ENCODE results near the gene PPEF2.

Gene PPEF2

DNA sequence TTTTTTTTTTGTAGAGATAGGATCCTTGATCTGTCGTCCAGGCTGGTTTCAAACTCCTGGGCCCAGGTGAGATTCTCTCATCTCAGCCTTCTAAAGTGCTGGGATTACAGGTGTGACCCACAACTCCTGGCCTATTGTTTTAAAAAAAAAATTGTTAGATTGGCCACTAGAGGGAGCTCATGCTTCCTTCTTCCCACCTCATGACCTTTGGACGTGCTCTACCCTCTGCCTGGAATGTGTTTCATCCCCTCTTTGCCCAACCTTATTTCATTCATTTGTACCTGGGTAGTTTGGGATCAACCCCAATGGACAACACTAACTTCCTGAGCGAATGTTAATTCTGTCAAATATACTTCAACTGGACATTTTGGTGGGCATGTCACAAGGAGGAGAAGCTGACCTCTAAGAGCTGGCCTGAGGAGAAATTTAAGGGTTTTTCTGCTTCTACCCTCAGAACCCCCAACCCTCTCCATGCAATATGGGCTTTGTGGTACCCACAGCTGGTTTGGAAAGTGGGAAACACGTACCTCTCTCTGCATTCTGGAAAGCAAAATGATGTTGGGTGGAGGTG, 6.4 kb downstream of the PPEF2 start:
- no peak for FAIRE-seq

DNA sequence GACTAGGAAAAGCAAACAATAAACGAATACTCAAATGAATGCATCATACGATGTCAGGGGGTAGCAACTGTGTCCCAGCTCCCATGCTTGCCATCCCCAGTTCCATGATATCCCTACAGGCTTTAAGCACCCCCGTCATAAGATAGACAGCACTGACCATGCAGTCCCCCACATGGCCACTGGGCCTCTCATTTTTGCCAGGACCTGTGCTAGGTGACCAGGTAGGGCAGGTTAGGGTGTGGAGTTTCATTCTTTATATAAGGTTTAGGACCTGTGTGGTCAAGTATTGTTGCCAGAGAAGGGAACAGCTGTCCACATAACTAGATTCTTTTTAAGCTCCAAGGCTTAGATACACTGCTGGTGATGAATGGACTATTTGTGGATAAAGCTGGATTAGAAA, 9.7 kb downstream of the PPEF2 start:
- FAIRE-seq: no peak

DNA sequence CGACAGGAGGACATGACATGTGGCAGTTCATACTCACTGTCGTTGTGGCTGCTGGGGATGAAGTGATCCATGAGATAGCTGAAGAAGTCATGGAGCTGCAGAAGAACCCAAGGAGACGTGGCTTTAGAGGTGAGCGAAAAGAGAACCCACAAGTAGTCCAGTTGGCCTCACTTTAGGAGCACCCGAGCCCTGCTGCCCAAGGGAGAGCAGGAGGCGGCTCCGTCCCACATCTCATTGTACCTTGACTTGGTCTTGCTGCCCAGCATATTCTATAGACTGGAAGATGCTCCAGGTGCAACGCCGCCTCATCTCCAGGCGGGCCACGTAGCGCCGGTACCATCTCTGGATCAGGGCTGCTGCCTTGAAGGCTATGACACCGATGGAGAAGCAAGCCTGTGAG, 10.6 kb downstream of the PPEF2 start:
- FAIRE-seq: no peak

DNA sequence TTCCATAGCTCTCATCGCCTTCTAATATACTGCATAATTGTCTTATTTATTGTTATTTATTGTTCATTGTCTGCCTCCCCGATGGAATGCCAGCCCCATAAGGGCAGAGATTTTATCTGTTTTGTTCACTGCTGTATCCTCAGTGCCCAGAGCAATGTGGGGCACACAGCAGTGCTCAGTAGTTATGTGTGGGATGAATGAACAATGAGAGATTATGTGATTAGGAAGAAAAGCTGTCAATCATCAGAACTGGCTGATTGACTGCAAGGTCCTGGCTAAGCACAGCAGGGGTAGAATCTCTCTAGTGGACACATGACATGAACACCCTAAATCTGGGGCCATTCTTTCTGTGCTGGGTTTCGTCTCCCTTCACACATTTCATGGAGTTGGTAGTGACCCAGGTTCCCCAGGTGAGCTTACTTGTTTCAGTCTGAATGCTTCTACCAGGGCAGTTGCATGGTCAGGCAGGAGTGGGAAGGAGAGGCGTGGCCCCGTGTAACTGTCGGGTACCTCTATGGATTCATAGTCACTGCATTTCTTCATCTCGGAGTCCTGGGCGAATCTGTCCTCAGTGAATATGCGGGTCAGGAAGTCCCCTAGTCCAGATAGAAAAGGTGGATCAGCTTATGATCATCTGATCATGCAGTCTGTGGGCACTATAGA, 12.6 kb downstream of the PPEF2 start:
- no peak for FAIRE-seq

DNA sequence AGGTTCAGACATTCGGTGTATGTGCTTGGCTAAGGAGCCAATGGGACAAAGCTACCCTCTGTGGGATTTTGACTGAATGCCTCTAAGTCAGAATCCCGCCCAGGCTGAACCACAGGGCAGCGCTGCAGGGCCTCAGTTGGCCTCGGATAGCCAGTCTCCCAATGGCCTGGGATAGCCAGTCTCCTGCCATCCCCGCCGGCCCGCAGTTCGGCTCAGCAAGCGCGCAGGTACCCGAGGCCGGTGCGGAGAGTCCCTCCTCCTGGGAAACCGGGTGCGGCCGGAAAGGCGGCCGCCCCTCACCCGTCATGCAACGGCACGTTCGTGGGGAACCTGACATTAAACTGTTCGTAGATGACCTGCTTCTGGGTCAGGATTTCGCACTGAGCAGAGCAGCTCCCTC, 16.1 kb downstream of the PPEF2 start:
- FAIRE-seq: no peak

DNA sequence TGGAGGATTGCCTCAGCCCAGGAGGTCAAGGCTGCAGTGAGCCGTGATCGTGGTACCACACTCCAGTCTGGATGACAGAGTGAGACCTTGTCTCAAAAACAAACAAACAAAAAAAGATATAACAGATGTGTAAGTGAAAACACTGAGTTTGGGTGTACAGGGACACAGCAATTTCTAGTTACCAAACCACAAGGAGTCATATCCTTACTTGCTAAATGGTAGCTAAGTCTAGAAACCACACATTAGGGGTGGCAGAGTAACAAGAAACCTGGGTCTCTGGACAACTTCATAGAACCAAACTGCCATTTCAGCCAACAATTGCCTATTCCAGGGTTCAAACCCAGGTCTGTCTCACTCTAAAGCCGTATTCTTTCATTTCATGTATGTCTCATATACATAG, 20.8 kb downstream of the PPEF2 start:
- no peak for FAIRE-seq

DNA sequence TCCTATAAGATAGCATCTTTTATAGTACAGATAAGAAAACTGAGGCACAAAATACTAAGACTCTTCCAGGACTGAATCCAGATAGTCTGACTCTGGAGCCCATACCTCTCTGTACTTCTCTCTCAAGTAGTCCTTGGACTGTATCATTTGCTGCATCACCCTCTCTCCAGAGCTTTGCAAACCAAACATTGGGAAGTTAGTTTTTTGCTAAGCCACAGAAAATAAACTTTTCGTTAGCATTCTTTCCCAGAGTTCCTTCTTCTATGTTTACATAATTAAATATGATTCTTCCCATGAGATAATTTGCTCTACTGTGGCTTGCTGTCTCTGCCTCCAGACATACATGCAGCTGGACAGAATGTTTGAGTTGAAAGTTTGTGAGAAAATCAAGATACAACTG, 22.0 kb downstream of the PPEF2 start:
- FAIRE-seq: no peak

DNA sequence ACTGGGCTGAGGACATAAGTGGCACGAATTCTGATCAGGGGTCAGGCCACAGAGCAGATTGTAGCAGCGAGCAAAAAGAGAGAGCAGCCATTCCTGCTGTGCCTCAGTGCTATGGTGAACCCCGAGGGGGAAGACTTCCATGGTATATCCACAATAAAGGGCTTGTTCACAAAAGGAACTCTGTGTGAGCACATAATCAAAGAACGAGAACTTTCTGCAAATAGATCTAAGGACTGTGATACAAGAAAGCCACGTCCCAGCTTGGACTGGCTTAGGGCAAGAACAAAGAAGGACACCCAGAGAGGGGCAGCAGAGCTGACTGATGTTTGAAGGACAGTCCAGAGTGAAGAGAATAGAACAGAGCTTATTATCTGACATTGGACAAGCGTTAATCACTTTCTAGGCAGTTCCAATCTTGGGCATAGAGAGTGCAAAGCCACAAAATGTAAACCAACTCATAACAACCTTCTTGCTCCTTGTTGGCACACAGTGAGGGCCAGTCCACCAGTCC, 24.0 kb downstream of the PPEF2 start:
- FAIRE-seq: no peak

DNA sequence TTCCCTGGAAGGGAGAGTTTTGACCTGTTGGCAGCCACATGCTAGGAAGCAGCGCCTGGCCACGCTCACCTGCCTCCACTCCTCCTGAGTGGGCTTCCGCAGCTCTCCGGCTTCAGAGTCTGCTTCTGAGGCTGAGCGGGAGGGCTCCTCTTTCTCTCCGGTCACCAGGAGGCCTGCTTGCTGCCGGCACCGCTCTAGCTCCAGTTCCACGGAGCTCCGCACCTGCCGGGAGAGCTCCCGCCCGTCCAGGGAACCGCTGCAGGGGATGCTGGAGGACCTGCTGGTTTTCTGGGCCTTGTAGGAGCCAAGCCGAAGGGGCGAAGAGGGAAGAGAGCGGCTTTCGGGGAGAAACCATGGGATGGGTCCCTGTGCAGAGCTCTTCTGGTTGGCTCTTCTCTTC, 26.0 kb downstream of the PPEF2 start:
- no peak for FAIRE-seq

DNA sequence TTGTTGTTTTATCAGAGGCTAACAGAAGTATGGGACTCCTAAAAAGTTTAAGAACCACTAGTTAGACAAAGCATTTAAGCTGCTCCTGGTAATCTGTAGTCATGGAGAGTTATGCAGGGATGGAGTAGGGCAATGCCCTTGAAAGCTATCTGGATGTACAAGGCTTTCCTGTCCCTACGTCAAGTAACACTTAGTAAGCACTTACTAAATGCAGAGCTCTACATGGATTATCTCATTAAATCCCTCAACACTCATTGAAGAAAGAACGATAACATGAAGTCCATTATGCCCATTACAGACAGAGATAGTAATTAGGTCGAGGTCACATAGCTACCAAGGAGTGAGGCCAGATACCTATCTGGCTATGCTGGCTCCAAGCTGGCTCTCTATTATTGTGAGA, 33.2 kb downstream of the PPEF2 start:
- FAIRE-seq: no peak

DNA sequence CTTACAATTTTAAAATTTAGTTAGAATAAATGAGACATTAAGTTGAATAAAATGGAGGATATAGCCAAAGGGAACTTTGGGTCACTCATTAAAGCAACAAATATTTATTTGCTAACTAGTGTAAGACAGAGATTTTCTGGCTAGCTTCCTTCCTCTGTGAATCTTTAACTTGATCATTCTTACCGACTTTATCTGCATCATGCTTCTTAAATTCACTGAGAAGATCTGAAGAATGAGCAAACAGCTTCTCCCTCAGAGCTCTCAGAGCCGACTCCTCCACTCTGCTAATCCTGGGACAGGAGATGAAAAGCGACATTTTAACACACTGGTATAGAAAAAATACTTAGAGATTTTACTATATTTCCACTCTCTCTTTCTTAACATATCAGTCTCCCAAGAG, 35.1 kb downstream of the PPEF2 start:
- no peak for FAIRE-seq

DNA sequence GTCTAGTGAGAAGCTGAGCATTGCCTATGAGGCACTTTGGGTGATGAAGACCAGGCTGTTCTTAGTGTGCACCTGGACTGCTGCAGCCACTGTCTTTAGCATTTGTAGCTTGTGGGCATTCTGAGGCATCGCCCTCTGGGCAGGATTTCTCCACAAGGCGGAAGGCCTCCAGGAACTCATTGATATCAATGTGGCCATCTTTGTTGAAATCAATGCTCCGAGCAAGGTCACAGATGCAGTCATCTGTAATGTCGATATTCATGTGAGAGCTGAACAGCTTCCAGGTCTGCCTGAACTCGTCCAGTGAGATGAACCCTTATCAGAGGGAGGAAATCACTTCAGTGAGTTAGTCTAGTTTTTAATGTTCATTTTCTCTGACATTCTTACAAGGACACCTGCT, 41.6 kb downstream of the PPEF2 start:
- no peak for FAIRE-seq

DNA sequence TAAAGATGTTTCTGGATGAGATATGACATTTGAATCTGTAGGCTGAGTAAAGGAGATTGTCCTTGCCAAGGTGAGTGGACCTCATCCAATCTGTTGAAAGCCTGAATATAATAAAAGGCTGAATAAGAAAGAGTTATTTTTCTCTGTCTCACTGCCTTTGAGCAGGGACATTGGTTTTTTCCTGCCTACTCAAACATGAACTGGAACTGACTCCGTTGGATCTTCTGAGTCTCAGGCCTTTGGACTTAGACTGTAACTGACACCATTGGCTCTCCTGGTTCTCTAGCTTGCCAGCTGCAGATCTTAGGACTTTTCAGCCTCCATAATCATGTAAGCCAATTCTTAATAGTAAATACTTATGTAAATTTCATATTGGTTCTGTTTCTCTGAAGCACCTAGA, 43.5 kb downstream of the PPEF2 start:
- FAIRE-seq: no peak

DNA sequence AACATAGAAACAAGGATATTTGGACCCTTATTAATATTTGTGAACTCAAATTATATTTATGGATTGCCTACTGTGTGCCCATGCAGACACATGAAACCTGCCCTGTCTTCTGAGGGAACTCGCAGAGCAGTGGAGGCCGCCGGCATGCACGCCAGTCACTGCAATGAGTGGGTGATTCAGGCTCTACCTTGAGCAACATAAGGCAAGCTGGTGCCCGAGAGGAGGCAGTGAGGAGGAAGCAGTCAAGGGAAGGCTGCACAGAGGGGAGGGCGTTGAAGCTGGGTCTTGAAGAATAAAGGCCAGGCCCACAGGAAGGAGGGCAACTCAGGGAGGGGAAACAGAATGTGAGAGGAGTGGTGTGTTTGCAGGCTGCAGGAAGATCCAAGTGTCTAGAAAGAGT, 52.8 kb downstream of the PPEF2 start:
- FAIRE-seq: no peak

DNA sequence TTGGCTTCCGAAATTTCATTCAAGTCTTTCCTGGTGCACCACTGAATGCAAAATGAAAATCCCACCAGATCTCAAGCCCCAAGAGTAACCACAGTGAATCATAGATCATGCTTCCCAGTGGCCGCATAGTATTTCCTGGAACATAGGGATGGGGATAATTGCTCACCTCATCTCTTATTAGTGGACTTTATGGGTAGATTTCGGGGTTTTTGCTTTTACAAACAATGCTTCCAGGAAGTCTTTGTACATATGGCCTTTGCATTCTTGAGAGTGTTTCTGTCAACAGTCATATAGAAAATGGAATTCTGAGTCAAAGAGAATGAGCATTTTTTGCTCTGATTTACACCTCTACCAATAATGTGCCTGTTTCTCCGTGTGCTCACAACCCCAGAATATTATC, 53.4 kb downstream of the PPEF2 start:
- FAIRE-seq: no peak

DNA sequence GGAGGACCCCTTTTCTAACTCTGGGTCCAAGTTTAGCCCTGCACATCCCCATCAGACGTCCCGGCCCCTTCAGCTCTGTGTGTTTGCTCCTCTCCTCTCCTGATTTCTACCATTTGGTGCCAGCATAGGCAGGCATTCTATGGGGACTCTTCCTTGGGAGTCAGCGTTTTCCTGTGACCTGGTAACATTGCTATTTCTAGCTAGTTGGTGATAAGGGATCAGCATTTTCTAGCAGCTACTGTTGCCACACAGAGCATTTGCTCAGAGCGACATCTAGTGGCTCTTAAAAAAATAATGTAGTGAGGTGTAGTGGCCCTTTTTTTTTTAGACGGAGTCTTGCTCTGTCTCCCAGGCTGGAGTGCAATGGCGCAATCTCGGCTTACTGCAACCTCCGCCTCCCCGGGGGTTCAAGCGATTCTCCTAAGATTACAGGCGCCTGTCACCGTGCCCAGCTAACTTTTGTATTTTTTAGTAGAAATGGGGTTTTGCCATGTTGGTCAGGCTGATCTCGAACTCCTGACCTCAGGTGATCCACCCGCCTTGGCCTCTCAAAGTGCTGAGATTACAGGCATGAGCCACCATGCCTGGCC, 54.0 kb downstream of the PPEF2 start:
- peak; percentile 89 for FAIRE-seq

DNA sequence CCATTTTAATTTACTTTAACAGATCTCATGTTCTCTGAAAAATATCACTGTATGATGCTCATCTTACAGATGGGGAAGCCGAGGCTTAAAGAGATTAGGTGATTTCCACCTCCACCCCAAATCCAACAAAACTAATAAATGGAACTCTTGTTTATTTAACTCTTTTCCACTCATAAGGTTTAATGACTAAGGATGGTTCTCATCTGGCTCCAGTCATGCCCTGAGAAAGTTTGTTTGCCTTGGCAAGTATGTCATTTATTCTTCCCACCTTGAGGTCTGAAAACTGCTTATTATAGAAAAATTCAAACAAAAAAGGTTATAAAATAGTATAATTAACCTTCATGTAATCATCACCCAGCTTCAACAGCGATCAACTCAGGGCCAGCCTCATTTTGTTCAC, 56.3 kb downstream of the PPEF2 start:
- no peak for FAIRE-seq

DNA sequence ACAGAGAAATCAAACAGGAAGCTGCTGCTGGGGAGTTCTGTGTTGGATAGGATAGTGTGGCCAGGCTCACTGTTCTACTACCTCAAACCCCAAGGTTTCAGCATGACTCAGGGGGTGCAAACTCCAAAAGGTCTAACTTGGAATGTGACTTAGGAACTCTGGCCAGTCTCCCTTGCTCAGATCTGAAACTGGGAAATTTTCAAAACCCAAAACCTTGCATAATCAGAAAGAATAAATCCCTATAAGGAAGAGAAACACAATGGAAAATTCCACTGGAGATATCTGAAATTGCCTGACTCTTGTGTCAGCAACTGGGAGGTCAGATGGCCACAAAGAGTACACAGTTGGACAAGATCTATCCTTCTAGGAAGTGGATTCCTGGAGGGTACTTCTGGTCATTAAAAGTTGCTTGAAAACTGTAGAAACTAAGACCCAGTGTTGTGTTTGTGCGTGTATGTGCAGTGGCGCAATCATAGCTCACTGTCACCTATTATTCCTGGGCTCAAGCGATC, 58.0 kb downstream of the PPEF2 start:
- no peak for FAIRE-seq

DNA sequence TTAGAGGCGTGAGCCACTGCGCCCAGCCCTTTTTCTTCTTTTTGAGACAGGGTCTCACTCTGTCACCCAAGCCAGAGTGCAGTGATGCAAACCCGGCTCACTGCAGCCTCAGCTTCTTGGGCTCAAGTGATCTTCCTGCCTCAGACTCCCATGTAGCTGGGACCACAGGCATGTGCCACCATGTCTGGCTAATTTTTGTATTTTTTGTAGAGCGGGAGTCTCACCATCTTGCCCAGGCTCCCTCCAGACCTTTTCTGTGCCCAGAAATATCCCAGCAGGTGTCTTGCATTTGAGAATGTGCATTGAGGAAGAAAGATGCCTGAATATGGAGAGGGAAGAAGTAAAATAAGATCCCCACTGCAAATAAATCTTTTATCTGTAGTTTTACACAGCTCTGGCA, 58.7 kb downstream of the PPEF2 start:
- no peak for FAIRE-seq

DNA sequence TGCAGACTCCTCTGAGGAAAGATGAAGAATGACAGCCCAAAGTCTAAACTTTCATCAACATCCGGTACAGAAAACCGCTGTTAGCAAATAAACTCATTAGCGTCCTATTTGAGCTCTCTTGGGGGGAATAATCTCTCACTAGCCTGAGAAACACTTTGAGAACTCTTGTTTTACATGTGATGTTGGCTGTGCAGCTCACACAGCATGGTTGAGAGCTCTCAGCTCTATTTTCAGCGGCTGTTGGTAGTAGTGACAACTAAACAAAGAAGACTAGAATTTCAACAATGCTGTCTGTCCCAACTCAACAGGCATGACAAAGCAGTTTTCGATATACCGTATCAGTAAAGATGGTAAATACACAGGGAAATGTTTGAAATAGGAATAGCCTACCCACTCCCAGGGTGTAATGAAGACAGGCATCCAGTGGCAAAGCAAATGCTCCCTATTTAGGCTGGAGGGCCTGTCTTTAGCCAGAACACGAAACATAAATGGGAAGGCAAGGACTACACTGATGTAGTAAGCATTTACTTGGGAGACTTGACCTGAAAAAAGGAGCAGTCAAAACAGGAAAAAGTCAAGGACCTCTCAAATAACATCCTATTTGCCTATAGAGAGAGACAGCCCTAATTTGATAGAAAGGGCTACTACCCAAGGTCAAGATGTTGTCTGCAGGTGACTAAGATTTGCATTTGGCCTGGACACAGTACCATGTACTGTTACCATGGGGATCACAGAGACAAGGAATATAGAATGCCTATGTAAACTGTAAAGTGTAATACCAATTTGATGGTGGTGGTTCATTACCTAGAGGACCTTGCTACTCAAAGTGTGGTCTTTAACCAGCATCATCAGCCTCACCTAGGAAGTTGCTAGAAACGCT, 60.4 kb downstream of the PPEF2 start:
- no peak for FAIRE-seq

DNA sequence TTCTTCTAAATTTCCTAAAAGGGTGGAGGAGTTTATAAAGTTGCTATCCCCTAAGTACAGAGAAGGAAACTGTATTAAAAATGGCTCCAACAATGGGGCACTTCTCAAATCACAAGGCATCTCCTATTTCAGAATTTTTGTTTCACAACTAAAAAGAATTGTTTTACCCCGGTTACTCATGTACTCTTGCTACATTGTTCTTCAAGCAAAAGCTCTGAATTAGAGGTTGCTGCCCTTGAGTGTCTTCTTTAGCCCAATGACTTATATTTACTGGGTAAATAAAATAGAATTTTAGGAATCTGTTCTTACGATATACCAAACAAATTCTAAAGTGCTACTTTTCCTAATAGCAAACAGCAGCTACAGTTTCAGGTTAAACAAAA, 67.5 kb downstream of the PPEF2 start:
- no peak for FAIRE-seq

DNA sequence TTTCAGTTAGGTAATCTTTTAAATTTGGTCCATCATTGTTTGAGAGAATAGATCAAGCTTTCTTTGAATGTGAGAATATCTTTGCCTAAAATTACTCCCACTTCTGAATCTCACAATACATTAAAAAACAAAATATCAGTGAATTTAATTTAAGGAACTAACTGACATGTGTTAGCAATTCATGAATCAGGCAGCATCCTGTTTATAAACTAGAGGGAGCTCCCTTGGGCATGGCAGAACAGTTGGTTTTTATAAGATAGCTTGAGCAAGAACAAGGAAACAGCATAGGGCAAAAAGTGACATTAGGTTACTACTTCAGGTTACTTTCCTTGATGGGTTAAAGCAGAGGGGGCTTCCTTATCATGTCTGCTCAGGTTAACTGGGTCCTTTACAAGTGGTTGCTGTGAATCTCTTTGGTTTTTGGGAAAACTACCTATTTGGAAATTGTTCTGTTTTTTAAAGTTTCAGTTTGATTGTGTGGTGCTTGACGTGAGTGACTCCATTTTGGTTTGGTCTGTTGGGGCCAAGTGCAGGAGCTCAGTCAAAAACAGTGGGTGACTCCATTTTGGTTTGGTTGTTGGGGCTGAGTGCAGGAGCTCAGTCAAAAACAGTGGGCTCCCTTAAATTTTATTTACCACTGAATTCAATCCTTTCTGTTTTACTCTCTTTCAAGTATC, 68.0 kb downstream of the PPEF2 start:
- FAIRE-seq: no peak

DNA sequence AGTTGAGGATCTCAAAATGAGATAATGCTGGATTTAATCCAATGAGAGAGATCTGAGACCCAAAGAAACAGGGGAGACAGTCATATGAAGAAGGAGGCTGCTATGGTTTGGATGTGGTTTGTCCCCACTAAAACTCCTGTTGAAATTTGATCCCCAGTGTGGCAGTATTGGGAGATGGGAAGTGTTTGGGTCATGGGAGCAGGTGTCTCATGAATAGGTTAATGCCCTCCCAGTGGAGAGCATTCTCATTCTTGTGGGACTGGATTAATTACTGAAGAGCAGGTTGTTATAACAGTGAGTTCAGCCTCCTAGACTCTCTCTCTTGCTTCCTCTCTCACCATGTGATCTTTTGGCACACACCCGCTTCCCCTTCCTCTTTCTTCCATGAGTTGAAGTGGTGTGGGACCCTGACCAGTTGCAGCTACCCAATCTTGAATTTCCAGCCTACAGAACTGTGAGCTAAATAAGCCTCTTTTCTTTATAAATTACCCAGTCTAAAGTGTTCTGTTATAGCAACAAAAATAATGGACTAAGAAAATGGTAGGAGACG, 70.3 kb downstream of the PPEF2 start:
- FAIRE-seq: no peak
